GM12873 (cell line): Measurements from ENCODE around the gene SLC10A7.

ENCODE experiments used
- TF ChIP-seq, protein P1 (sequence below): IDR thresholded peaks from 2 replicates; pipeline ENCODE4 v1.5.1; 2012; ENCODE audit warnings: low read depth, mild to moderate bottlenecking, moderate library complexity, low read length, control low read depth; ENCODE audit not compliant: insufficient read depth; ENCODE audit errors: missing control alignments

SLC10A7 gene

DNA sequence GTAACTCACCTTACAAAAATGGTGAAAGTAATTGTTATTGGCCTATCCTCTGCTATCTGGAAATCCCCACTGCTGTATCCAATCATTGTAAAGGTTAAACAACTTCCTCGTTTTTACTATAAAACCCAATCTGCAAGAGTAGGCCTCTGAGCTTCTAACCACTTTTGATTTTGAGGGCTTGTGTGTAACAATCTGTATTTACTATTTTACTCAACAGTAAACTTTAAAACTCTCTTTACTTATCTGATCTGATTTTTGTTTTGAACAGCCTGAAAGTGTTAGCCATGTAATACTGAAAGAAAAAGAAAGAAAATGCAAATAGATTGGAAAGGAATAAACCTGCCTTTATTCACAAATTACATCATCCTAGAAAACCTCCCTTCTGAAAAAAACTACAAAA is 63.1 kb downstream of the SLC10A7 start:
- TF ChIP-seq, protein P1, sequence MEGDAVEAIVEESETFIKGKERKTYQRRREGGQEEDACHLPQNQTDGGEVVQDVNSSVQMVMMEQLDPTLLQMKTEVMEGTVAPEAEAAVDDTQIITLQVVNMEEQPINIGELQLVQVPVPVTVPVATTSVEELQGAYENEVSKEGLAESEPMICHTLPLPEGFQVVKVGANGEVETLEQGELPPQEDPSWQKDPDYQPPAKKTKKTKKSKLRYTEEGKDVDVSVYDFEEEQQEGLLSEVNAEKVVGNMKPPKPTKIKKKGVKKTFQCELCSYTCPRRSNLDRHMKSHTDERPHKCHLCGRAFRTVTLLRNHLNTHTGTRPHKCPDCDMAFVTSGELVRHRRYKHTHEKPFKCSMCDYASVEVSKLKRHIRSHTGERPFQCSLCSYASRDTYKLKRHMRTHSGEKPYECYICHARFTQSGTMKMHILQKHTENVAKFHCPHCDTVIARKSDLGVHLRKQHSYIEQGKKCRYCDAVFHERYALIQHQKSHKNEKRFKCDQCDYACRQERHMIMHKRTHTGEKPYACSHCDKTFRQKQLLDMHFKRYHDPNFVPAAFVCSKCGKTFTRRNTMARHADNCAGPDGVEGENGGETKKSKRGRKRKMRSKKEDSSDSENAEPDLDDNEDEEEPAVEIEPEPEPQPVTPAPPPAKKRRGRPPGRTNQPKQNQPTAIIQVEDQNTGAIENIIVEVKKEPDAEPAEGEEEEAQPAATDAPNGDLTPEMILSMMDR: no peak

GRCh38 chr4:146456681-146457080 is 65.1 kb downstream of the SLC10A7 start:
- TF ChIP-seq, protein P1: no peak

DNA sequence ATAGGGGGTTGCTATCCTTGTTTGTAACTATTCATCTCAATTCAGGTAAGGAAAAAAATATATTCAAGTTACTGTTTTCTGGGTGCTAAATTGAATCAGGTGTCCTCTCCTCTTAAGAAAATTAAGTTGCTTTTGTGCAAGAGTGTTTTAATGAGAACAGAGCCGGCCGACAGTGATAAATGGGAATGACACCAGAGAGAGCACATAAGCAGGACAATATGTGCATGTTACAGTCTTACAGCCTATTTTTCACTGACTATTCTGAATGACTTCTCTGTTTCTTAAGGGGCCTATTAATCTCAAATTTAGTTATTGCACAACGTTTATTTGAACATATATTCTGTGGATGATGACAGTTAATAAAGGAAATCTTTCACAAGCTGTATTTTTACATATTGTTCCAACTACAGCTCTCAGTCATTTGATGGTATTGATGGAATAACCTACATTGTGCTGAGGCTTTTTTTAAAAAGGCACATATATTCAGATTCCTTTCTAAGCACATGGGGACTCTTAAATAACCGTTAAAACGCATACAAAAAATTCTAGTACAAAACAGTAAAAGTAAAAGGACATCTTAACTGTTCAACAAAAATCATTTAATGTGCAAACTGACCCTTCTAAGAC is 68.4 kb downstream of the SLC10A7 start:
- TF ChIP-seq, protein P1: no peak

DNA sequence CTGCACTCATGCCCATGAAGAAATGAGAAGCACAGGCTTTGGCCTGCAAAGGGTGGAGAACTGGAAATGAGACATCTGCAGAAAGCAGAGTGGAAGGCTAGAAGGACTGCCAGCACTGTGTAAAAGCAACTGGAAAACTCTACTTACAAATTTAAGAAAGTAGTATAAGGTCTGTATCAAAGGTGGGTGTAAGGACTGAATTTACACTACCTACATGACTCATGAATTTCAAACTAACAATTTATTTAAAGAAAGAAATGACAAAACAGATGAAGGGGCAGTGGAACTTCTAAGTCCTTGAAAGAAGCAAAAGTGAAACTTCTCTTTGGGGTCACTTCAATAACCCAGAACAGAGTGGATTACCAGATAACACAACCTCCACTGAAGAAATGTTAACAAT is 71.2 kb downstream of the SLC10A7 start:
- TF ChIP-seq, protein P1: no peak

DNA sequence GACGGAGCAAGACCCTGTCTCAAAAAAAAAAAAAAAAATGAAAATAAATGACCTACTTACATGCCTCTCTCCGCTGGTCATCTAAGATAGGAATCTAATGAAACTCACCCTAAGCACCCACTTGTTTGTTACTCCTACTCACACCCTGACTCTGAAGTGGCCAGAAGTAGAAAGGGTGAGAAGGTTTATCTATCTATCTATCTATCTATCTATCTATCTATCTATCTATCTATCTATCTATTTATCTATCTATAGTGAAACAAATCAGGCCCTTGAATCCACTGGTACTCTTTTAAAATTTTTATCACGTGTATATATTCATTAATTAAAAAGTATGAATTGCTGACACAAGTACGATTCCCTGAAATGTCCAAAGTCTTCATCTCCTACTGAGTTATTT is 75.2 kb downstream of the SLC10A7 start:
- TF ChIP-seq, protein P1: no peak

DNA sequence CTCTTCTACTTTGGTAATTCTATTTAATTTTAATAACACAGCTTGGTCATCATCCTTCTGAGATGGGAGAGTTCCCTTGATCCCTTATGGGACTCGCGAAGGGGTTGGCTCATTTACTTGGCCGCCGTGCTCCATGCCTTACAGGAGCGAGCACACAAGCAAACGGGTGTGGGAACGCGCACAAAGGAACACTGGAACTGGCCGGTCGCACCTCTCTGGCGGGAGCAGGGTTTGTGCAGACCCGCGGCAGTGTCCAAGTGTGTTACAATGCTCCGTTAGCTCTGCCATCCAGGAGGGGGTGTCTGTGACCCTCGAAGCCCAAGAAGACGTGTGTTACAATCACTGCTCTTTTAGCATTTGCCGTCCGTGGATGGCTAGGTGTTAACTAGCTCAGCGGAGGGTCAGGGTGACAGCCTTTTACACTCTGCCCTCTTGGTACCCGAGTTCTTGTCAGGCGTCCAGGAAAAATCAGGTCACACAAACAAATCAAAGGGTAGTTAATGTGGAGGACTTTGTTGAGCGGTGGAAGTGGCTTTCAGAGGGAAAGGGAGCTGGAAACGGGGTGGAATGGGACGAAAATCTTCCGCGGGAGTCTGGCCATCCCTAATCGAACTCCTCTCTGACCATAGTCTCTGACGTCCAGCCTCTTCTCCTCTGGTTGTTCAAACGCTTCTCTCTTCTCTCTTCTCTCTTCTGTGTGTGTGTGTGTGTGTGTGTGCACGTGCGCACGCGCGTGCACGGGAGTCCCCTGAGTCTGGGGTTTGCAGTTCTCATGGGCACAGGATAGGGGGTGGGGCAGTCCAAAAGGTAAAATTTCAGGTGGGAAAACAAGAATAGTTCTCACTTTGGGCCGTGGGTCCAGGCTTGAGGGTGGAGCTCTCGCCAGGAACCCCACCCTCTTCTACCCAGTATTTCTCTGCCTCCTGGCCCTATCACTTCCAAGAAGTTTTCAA is 76.3 kb downstream of the SLC10A7 start:
- TF ChIP-seq, protein P1: no peak

DNA sequence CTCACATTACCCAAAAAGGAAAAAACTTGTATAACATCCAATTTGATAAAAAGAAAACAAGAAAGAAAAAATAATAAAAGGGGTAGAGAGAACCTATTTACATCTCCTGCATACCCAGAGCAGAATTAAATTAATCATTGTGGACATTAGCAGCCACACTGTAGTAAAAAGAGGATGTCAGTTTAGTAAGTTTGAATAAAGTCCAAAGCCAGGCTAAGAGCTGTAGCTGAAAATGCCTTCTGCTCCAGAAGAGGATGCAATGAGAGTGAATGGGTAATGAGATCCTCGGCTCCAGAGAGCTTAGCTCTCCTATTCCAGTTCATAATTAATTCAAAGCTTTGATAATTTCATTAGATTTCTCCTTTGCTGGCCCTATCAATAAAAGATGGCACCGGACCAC is 78.2 kb downstream of the SLC10A7 start:
- TF ChIP-seq, protein P1: no peak
